Smooth muscle cell (in vitro differentiated cells): ENCODE results near the gene CIZ1. TPM values are rescaled to one million over a fixed set of nuclear protein-coding genes. Genes with fewer than 3 reads are reported as not detected.
"Not testable (repeated sequence)": the region's sequence is repeated elsewhere in the genome, so short reads cannot be mapped to it uniquely, and the experiment has no call there.

ENCODE experiments used
- DNase-seq: peaks from one replicate; lab custom pipeline; 2025; ENCODE audit not compliant: unreplicated experiment; lab: John Stamatoyannopoulos, UW
- H2AFZ ChIP-seq: fragments of 200-600 bp; sonication (generic); 2 replicates; pipeline ENCODE4 v1.6.0; 2016; ENCODE audit warnings: antibody characterized with exemption, low read depth, mild to moderate bottlenecking
- H3F3A ChIP-seq: fragments of 200-600 bp; sonication (generic); 2 replicates; pipeline ENCODE4 v1.6.0; 2017; ENCODE audit warnings: antibody characterized with exemption, low read depth
- H3K27ac ChIP-seq: fragments of 200-600 bp; sonication (generic); 2 replicates; pipeline ENCODE4 v1.5.1; 2016; ENCODE audit warnings: low read depth, mild to moderate bottlenecking
- H3K27me3 ChIP-seq: fragments of 200-600 bp; sonication (generic); 2 replicates; pipeline ENCODE4 v1.6.1; 2016; ENCODE audit warnings: low read depth, mild to moderate bottlenecking
- H3K36me3 ChIP-seq: fragments of 200-600 bp; sonication (generic); 2 replicates; pipeline ENCODE4 v1.5.1; 2016; ENCODE audit warnings: low read depth
- H3K4me1 ChIP-seq: fragments of 200-600 bp; sonication (generic); 2 replicates; pipeline ENCODE4 v1.5.1; 2016; ENCODE audit warnings: low read depth
- H3K4me2 ChIP-seq: fragments of 200-600 bp; sonication (generic); 2 replicates; pipeline ENCODE4 v1.6.0; 2016; ENCODE audit warnings: mild to moderate bottlenecking
- H3K4me3 ChIP-seq: fragments of 200-600 bp; sonication (generic); 2 replicates; pipeline ENCODE4 v1.5.1; 2016; ENCODE audit warnings: mild to moderate bottlenecking
- H3K79me2 ChIP-seq: fragments of 200-600 bp; sonication (generic); 2 replicates; pipeline ENCODE4 v1.6.0; 2016; ENCODE audit warnings: low read depth, mild to moderate bottlenecking
- H3K9ac ChIP-seq: fragments of 200-600 bp; sonication (generic); 2 replicates; pipeline ENCODE4 v1.6.0; 2016; ENCODE audit warnings: low read depth
- H3K9me3 ChIP-seq: fragments of 200-600 bp; sonication (generic); replicated peaks from 2 replicates; pipeline ENCODE4 v1.5.1; 2016; ENCODE audit warnings: low read depth
- H4K20me1 ChIP-seq: fragments of 200-600 bp; sonication (generic); 2 replicates; pipeline ENCODE4 v1.6.0; 2016; ENCODE audit warnings: low read depth
- WGBS: methylation state at CpG from one replicate; pipeline ENCODE4 v1.1.7; 2016; ENCODE audit warnings: low lambda C conversion rate; 5-methylcytosine and 5-hydroxymethylcytosine counted together
- polyA plus RNA-seq: library from polyadenylated mRNA; unstranded; fragments of >200 nt; fragmentation: Nextera tagmentation; extraction: Ambion mirVana; gene quantifications from 2 replicates; pipeline ENCODE4 v1.2.1, GENCODE V29; 2016
- total RNA-seq: library from RNA; depleted of rRNA; stranded (reverse); fragments of >200 nt; gene quantifications from 2 replicates; pipeline ENCODE4 v1.2.3, GENCODE V29; 2014
- TF ChIP-seq, protein P1 (sequence below): fragments of 200-600 bp; sonication (generic); IDR thresholded peaks from 2 replicates; pipeline ENCODE4 v1.5.1; 2017; ENCODE audit warnings: borderline replicate concordance, mild to moderate bottlenecking, antibody characterized with exemption; ENCODE audit not compliant: insufficient read depth, poor library complexity, severe bottlenecking

Gene CIZ1
- total and polyA plus RNA-seq, 2 experiments from 2014 or later = 23.5 to 84.0 TPM

DNA sequence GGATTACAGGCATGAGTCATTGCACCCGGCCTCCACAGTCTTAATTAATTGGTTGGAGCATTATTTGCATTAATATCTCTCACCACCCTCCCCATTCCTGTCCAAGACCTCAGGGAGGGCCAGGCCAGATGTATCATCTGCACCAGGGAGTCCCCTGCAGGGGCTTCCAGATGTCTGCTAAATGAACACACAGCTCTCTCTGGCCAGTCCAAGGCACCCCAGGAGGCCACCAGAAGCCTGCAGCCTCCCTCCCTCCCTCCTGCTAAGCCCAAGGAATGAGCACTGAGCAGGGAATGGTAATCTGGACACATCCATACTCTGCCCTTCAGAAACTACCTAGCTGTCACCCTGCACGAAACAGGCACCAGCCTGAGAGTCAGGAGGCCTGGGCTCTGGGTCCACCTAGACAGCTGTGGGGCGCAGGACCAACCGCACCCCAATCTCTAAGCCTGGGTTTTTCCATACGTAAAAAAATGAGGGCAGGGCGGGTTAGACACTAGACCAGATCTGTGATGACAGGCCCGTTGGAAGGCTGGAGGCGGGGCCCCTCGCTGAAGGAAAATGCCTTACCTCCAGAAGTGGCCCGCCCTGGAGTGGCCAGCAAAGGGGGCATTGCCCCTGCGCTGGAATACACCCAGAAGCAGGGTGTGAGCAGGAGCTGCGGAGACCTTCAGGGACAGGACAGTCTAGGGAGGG is 8.3 kb downstream of the CIZ1 start:
- Histone ChIP-seq H3K27ac (no peak overlapping the region), H3K4me1 (no peaks in the 10 kb centered on the region), H3K36me3 (peaks cover 10% of the 10 kb centered on the region), H3K9ac (no peak overlapping the region), H3F3A (no peaks in the 10 kb centered on the region), H4K20me1 (no peaks in the 10 kb centered on the region), H3K4me3 (no peak overlapping the region), H3K27me3 (no peaks in the 10 kb centered on the region), H3K4me2 (no peak overlapping the region), H3K9me3 (no peaks in the 10 kb centered on the region), H2AFZ (no peak overlapping the region), H3K79me2 (no peaks in the 10 kb centered on the region)
- TF ChIP-seq, protein P1, sequence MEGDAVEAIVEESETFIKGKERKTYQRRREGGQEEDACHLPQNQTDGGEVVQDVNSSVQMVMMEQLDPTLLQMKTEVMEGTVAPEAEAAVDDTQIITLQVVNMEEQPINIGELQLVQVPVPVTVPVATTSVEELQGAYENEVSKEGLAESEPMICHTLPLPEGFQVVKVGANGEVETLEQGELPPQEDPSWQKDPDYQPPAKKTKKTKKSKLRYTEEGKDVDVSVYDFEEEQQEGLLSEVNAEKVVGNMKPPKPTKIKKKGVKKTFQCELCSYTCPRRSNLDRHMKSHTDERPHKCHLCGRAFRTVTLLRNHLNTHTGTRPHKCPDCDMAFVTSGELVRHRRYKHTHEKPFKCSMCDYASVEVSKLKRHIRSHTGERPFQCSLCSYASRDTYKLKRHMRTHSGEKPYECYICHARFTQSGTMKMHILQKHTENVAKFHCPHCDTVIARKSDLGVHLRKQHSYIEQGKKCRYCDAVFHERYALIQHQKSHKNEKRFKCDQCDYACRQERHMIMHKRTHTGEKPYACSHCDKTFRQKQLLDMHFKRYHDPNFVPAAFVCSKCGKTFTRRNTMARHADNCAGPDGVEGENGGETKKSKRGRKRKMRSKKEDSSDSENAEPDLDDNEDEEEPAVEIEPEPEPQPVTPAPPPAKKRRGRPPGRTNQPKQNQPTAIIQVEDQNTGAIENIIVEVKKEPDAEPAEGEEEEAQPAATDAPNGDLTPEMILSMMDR = no peak
- 93% methylated on average over 12 of the region's 12 CpGs for WGBS
- no peak for DNase-seq

DNA sequence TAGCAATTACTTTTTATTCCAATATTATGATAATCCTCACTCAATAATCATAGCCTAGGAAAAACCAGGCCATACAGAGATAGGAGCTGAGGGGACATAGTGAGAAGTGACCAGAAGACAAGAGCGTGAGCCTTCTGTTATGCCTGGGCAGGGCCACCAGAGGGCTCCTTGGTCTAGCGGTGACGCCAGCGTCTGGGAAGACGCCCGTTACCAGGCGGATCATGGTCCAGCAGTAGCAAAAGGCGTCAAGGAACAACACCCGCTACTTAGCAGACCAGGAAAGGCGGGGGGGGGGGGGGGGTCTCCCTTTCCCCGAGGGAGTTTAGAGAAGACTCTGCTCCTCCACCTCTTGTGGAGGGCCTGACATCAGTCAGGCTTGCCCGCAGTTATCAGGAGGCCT is 9.9 kb downstream of the CIZ1 start:
- H3K4me3 ChIP-seq = not testable (repeated sequence)

DNA sequence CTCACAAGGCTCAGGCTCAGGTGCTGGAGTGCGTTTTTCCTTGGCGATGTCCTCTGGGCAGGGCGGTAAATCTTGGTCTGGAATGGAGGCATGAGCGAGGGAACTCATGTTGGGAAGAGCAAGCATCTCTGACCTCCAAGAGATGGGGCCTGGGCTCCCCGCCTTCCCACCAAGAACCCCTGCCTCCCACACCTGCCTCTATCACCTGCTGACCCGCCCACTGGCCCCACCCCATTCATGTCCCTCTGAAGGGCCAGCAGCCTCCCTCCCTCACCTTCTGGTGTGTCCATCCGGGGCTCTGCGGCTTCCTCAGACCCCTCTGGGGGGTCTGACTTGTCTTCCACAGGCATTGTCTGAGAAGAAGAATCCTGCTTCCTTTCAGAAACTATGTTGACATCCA is 10.9 kb downstream of the CIZ1 start:
- peaks cover 4% of the 10 kb centered on the region for H4K20me1 ChIP-seq

More for the DNA sequence above, 9.9 kb downstream of the CIZ1 start:
- not testable (repeated sequence) for DNase-seq, H4K20me1 ChIP-seq, H3K27ac ChIP-seq, H3K4me1 ChIP-seq, H3K4me2 ChIP-seq, H3K27me3 ChIP-seq, H3F3A ChIP-seq, H3K9me3 ChIP-seq, H3K9ac ChIP-seq, H3K79me2 ChIP-seq, H2AFZ ChIP-seq
- TF ChIP-seq, protein P1 = peak; percentile 51
- 24% methylated on average over 12 of the region's 12 CpGs for WGBS
- H3K36me3 ChIP-seq = peaks cover 10% of the 10 kb centered on the region

More for the DNA sequence above, 10.9 kb downstream of the CIZ1 start:
- Histone ChIP-seq H3K9me3 (no peaks in the 10 kb centered on the region), H2AFZ (no peak overlapping the region), H3K4me2 (no peak overlapping the region), H3K27me3 (no peaks in the 10 kb centered on the region), H3K4me3 (no peak overlapping the region), H3K4me1 (no peaks in the 10 kb centered on the region), H3K36me3 (peaks cover 10% of the 10 kb centered on the region), H3K79me2 (no peaks in the 10 kb centered on the region), H3F3A (no peaks in the 10 kb centered on the region), H3K27ac (no peak overlapping the region), H3K9ac (no peak overlapping the region)
- no peak for DNase-seq
- TF ChIP-seq, protein P1 = no peak
- WGBS = 96% methylated on average over 8 of the region's 8 CpGs
